Vagina (tissue), 2 donors: ENCODE data around the gene ADCY9.

Source experiments
- CTCF ChIP-seq, 3 experiments: fragments of 450-650 bp in 2 of 3; fragments of 200-600 bp in 1 of 3; sonication (generic) in 1 of 3; IDR thresholded peaks; one replicate each; pipeline ENCODE4 v1.5.1; 2017 to 2019; ENCODE audit warnings: antibody characterized with exemption in 3 of 3, mild to moderate bottlenecking in 2 of 3, moderate library complexity in 2 of 3
- POLR2A ChIP-seq, 2 donors: fragments of 450-650 bp; IDR thresholded peaks; one replicate each; pipeline ENCODE4 v1.6.1; 2017; ENCODE audit warnings: antibody characterized with exemption in 2 of 2, mild to moderate bottlenecking in 2 of 2, moderate library complexity in 2 of 2
- POLR2AphosphoS5 ChIP-seq, 2 donors: sonication (generic); formaldehyde crosslinking; IDR thresholded peaks; one replicate each; pipeline ENCODE4 v1.9.0; 2017; ENCODE audit warnings: antibody characterized with exemption in 2 of 2, mild to moderate bottlenecking in 2 of 2, low read depth in 1 of 2; ENCODE audit not compliant: insufficient read depth in 1 of 2

DNA sequence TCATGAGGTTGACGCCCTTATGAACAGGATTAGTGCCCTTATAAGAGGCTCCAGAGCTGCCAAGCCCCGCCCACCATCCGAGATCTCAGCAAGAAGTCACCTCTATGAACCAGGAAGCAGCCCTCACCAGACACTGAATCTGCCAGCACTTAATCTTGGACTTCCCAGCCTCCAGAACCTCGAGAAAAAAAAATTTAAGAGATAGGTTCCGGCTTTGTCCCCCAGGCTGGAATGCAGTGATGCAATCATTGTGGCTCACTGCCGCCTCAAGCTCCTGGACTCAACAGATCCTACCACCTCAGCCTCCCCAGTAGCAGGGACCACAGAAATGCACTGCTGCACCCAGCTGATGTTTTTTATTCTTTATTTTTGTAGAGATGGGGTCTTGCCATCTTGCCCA lies 22.5 kb upstream of the ADCY9 start:
- TF ChIP-seq CTCF (IDR thresholded peaks at IDR 0.05) (no peak), POLR2AphosphoS5 (IDR thresholded peaks at IDR 0.05; ENCODE audit: insufficient read depth in 1 of 2, low read depth in 1 of 2) (no peak), POLR2A (IDR thresholded peaks at IDR 0.05) (no peak)
